ENCODE data around the gene GALNT15.

Gene GALNT15, protein sequence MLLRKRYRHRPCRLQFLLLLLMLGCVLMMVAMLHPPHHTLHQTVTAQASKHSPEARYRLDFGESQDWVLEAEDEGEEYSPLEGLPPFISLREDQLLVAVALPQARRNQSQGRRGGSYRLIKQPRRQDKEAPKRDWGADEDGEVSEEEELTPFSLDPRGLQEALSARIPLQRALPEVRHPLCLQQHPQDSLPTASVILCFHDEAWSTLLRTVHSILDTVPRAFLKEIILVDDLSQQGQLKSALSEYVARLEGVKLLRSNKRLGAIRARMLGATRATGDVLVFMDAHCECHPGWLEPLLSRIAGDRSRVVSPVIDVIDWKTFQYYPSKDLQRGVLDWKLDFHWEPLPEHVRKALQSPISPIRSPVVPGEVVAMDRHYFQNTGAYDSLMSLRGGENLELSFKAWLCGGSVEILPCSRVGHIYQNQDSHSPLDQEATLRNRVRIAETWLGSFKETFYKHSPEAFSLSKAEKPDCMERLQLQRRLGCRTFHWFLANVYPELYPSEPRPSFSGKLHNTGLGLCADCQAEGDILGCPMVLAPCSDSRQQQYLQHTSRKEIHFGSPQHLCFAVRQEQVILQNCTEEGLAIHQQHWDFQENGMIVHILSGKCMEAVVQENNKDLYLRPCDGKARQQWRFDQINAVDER

DNA sequence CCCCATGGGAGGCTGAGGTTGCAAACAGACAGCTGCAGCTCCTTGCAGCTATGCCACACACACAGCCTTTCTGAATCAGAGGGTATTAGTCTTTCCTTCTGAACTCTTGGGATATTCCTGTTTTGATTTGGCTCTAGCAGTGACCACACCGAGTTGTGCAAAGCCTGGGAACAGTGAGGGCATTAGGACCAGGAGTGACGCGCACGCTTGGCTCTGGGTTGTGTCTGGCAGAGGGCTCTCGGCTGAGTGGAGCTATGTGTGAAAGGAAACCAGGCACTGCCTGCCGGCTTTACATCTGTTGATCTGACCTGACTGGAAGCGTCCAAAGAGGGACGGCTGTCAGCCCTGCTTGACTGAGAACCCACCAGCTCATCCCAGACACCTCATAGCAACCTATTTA lies at the start of gene GALNT15:
TSS of gene GALNT15 (plus strand) at position 292 of the 400 bp plus-strand sequence. CDS start 472 bp downstream, outside the sequence.
- intact Hi-C loops (cut with DNase I): no loop called here

DNA sequence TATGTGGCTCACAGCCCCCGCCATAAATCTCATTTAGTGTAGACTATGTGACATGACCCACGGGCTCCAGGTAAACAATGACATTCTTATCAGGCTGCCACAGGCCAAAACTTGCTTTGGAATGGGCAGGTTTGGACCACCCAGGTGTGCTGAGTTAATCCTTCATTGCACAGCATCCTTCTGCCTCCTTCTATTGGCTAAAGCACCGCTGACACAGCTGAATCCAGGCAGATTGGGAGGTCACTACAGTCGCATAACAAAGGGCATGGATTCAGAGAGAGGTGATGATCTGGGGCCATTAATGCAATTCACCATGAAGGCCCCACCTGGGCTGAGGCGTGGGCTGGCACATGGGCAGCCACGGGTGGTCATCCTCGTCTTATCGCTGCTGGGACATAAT lies 47.8 kb upstream of the GALNT15 start:
- no peak for DNase-seq
- intact Hi-C loops (cut with DNase I): no loop called here

More for the DNA sequence above, at the start of gene GALNT15:
- peak; percentile 78 to 98 (median 87) for DNase-seq

DNA sequence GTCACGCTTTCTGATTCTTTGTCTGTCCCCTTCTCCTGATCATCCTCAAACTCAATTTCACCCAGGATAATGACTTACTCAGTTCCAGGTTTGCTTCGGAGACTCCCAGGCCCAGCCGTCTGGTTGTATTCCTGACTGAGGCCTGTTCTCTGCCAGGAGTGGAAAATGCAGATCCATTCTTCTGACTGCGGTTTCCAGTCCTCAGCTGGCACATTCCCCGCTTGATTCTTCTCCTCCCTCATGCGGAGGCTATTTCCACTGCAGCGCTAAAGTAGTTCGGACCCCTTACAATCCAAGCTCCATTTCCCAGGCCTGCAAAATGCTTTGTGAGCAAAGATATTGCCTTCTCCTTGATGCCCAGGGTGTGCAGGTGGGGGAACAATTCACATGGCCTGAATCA lies 47.2 kb upstream of the GALNT15 start:
- intact Hi-C loops (cut with DNase I): no loop called here
- no peak for DNase-seq

- intact Hi-C loops (cut with DNase I): no loop called here
Observed at GRCh38 chr3:16130066-16130465, 44.4 kb upstream of the GALNT15 start.

DNA sequence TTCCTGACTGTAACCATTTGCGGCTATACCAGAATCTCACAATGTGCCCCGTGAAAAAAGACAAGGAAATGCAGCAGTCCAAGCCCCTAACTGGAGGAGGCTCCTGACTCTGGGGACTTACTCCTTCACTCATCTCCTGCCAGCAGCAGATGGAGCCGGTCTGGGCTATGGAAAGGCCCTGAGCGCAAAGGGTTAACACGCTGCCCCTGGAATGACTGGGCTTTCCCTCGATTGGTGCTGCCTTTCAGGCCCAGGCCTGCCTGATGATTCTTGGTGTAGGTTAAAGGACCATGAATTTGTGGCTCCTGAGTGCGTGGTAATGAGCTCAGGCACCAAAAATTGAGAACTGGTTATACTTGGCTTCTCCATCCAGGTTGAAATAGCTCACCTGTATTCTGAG lies 42.3 kb upstream of the GALNT15 start:
- intact Hi-C loops (cut with DNase I): no loop called here
- no peak for DNase-seq

More at GRCh38 chr3:16130066-16130465, 44.4 kb upstream of the GALNT15 start:
- DNase-seq: peak in 1 of 10 donors; percentile 43

- intact Hi-C loops (cut with DNase I): no loop called here
- DNase-seq: peak in 7 of 10 donors; percentile 25 to 88 (median 36)
Observed at GRCh38 chr3:16132928-16133327, 41.6 kb upstream of the GALNT15 start.

DNA sequence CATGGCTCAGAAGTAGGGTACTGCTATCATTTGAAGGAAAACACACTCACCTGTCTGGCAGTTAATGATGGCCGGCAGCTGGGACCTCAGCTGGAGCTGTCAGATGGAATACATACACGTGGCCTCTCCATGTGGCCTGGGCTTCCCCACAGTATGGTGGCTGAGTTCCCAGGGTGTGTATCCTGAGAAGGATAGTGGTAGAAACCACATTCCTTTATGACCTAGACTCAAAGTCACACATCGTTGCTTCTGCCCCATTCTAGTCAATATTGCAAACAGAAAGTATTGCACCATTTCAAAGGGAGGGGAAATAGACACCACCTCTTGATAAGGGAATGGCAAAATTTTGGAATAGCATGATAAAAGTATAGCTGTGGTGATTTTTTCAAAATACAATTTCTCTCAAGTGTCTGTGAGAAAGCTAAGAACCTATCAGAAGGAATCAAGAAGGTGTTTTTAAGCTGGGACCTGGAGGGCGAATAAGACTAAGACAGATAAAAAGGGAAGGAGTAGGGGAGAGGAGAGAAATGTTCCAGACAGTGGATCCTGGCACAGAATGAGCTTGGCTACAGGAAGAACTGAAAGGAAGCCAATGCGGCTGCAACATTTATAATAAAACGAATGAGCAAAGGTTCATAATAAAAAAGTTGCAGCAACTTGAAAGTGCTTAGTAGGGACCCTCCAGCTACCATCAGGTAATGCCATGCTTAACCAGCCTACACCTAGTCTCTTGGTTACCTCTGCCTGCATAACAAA lies 40.1 kb upstream of the GALNT15 start:
- intact Hi-C loops (cut with DNase I): no loop called here
- DNase-seq: no peak

GRCh38 chr3:16136055-16136454 lies 38.4 kb upstream of the GALNT15 start:
- no peak for DNase-seq
- intact Hi-C loops (cut with DNase I): no loop called here

DNA sequence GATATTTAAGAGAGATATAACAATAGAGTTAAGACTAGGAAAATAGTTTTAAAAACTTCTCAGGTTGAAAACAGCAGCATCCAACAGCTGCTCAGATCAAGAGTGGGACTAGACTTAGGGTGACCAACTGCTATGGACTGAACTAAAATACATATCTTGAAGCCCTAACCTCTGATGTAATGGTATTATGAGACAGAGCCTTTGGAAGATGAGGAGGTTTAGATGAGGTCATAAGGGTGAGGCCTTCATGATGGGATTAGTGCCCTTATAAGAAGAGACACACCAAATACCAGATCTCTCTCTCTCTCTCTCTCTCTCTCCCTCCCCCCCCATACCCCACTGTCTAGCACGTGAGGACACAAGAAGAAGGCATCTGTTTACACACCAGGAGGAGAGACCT lies 37.4 kb upstream of the GALNT15 start:
- no peak for DNase-seq
- intact Hi-C loops (cut with DNase I): no loop called here

DNA sequence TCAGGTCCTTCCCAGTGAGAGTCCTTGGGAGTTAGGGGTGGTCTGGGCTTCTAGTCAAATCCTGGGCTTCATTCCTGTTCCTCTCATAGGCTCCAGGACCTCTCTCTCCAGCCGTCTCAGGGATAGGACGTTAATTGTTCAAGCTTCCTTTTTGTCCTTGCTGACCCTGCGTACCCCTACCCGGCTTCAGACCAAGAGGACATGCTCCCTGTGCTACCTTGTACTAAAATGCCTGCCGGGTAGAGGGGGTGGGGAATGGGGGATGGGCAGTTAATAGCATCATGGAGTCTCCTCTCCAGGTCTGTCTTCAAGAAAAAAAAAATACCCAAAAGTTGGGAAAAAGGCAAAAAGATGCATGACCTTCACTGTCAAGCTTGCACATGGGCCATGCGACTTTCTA lies 36.5 kb upstream of the GALNT15 start:
- intact Hi-C loops (cut with DNase I): no loop called here
- no peak for DNase-seq

DNA sequence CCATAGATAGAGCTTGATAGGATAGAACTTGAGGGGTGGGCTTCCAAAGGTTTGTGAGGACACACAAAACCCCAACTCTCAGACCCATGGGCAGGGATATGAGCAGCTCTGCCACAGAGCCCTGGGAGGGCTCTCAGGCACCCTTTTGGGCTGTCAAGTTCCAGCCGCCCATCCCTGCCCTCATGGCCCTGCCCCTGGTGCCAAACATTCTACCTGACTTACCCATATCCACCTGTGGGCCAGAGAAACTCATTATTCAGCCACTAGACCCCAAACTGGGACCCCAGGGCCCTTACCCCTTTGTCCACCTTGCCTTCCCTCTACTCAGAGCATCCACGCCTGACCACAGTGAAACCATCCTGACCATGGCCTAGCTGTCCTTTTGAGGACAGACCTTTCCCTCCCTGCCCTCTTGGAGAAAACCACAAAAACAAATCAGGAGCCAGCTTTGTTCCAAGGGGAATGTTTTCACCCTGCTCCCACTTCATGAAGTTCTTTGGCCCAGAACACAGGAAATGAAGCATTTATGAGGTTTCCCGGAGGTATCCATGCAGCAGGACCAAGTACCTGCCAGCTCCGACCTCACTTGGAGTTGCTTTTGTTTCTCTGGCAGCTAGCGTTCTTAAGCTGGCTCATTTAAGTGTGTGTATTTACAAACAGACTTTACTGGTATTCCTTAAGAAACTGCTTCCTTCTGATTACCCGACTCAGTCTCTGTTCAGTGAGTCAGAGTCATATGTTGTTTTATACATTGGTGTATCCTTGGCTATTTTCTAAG lies 34.2 kb upstream of the GALNT15 start:
- intact Hi-C loops (cut with DNase I): no loop called here
- peak in 1 of 10 donors; percentile 39 for DNase-seq

DNA sequence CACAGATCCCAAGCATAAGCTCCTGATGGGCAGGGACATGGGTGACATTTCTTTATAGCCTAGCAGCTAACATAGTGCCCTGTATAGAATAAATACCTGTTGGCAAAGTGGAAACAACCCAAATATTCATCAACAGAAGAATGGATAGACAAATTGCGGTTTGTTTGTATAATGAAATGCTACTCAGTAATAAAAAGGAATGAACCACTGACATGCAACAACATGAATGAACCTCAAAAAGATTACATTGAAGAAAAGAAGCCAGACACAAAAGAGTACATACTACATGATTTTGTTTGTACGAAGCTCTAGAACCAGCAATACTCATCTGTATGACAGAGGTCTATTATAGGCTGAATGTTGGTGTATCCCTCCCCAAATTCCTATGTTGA lies 33.6 kb upstream of the GALNT15 start:
- intact Hi-C loops (cut with DNase I): no loop called here
- DNase-seq: no peak

DNA sequence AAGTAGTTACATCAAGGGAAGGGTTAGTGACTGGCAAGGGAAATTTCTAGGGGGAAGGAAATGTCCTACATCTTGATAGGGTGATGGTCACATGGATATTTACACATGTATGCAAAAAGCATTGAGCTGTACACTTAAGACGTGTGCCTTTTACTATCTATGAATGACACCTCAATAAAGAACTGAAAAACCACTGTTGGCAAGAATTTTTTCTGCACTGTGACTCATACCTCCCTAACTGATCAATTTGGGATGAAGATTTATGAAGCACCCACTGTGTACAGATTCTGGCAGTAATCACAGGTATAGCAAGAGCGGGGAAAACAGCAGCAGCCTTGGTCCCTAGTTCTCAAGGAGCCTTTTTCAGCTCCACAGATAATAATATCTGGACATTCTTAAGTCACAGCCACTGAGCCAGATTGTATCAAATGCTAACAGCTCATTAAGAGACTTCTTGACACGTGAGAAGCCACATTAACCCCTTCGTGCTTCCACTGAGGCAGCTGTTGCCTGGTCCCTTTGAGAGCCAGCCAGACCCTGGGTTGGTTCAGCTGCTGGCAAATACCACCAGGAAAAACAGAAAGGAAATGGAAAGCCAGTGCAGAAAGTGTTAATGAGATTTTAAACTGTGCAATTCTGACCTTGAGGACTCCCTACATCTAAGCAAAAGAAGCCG lies 32.0 kb upstream of the GALNT15 start:
- intact Hi-C loops (cut with DNase I): no loop called here
- DNase-seq: peak in 1 of 10 donors; percentile 18

DNA sequence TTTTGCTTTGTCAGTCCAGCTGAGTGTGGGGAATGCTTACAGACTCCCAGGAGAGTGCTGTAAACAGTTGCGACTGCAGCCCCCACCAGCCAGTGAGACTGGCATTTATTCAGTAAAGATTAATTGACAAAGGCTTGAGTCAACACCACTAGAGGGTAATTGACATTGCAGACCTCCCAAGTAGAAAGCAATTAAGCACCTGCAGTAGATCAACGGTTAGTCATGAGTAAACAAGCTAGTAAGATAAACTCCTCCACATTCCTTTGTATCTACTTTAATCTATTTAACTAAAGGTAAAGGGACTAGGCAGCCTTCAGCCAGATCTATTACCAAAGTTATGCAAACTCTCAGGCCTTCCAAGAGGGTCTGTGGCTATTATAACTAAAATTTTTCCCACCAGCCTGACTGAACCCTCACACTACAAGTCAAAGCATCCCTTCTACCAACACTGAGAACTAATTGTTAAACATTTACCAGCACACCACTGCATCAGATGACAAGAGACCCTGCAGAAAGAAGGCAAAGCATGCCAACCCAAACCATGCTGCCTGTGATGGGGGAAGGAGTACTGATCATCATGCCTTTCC lies 30.5 kb upstream of the GALNT15 start:
- intact Hi-C loops (cut with DNase I): no loop called here
- peak in 1 of 10 donors; percentile 5 for DNase-seq

DNA sequence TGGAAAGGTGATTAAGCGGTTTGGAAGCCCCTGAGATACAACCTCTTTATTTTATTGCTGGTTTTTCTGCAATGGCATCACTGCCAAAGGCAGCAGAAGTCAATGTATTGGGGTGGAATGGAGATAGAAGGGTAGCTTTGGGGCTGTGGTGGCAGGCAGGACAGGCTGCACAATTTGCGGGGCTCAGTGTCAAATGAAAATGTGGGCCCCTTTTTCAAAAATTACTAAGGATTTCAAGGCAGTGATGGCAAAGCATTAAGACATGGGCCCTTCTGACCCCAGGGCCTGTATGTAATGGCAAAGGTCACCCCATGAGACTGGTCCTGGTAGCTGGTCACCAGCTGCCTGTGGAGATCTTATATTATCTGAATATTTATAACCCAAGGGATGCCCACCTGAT lies 29.3 kb upstream of the GALNT15 start:
- peak in 1 of 10 donors; percentile 43 for DNase-seq
- intact Hi-C loops (cut with DNase I): no loop called here

DNA sequence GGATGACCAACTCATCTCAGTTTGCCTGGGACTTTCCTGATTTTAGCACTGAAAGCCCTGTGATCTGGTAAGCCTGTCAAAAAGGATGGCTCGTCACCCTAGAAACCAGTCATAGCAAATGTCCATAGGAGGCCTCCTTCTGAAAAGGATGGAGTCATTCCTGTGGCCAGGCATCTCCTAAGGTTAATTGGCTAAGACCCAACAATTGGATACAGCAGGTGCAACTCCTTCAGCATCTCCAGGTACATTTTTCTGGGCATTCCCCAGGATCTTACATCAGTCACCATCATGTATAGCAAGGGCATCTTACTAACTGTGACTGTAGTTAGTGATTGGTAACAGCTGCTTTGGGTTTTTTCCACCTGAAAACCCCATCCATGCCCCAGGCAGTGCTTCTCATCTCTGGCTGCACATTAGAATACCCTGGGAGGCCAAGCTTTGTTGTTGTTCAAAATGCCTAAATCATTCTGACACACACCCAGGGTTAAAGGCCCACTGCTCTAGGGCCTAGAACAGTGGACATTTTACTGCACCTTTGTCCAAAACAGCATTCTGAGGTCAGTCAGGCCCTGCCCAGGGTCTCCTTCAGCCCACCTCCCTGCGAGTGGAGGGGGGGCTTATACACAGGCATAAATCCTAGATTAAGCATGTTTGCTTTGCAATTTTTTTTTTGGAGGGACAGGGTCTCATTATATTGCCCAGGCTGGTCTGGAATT lies 28.3 kb upstream of the GALNT15 start:
- peak in 1 of 10 donors; percentile 16 for DNase-seq
- intact Hi-C loops (cut with DNase I): no loop called here

DNA sequence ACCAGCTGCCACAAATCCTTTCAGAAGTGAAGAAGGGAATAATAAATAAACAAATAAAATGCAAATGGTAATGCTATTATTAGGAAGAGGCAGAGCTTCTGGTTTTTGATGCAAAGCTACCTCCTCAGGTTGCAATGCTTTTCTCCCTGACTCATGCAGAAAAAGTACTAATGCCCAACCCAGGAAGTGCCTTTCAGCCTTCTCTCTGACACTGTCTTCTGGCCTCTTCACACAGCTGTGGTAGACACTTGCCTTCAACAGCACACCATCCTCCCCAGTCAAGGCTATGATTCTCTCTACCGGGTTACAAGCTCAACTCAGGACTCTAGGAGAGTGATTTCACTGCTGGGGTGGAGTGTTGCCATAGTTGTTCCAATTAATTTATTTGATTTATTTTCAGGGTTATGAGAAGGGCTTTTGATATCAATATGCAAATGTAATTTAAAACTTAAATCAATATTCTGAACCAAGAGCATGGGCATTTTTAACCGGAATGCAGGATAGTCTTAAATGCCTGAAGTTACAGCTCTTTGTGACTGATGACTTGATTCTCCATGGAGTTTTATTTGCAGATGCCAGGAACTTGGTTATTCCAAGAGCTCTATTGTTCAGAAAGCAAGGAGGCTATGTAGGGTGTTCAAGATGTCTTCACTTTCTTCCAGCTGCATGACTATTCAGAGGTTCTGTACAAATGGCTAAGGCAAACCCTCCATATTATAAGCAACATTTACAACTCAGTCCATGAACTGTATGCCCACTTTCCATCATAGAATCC lies 27.1 kb upstream of the GALNT15 start:
- intact Hi-C loops (cut with DNase I): no loop called here
- no peak for DNase-seq

- intact Hi-C loops (cut with DNase I): no loop called here
- peak in 1 of 10 donors; percentile 3 for DNase-seq
Observed at GRCh38 chr3:16148213-16148612, 26.3 kb upstream of the GALNT15 start.

Data from posterior cingulate gyrus (tissue), 11 donors.